Measurements from ENCODE around the gene EMP1.

EMP1 gene

GRCh38 chr12:13200841-13201240 lies 4.3 kb downstream of the EMP1 start:
- no peaks in the 10 kb centered on the region for H3K36me3 ChIP-seq (ENCODE audit: control insufficient read depth in 1 of 2, insufficient read depth in 2 of 2, low read length in 2 of 2)
- H3K27me3 ChIP-seq (ENCODE audit: insufficient read depth, low read length) = no peaks in the 10 kb centered on the region
- no peak overlapping the region for H2AK5ac ChIP-seq (ENCODE audit: low read length)
- no peak overlapping the region for H3K4ac ChIP-seq (ENCODE audit: low read depth, low read length)
- H3K18ac ChIP-seq (ENCODE audit: low read length) = no peak overlapping the region
- peaks cover 14% of the 10 kb centered on the region for H3K79me1 ChIP-seq (ENCODE audit: low read length)
- H3K27ac ChIP-seq (ENCODE audit: low read depth, low read length) = no peak overlapping the region
- H3K9ac ChIP-seq (ENCODE audit: low read length) = no peak overlapping the region
- H3K79me2 ChIP-seq (ENCODE audit: control insufficient read depth, insufficient read depth, low read length, poor library complexity) = no peaks in the 10 kb centered on the region
- no peak overlapping the region for H3K23ac ChIP-seq (ENCODE audit: low read length)
- H3K4me1 ChIP-seq (ENCODE audit: control insufficient read depth in 1 of 2, insufficient read depth in 2 of 2, low read length in 2 of 2) = peaks cover 22 to 28% of the 10 kb centered on the region in 2 experiments
- H2BK5ac ChIP-seq (ENCODE audit: low read depth, low read length, poor library complexity) = no peak overlapping the region
- H3K4me2 ChIP-seq (ENCODE audit: low read length) = no peak overlapping the region
- H3K9me3 ChIP-seq (ENCODE audit: insufficient read depth, low read depth, low read length) = no peaks in the 10 kb centered on the region
- H4K91ac ChIP-seq (ENCODE audit: low read depth, low read length) = no peak overlapping the region
- H3K4me3 ChIP-seq (ENCODE audit: low read depth, low read length) = no peak overlapping the region
- no peak for DNase-seq
- no peak overlapping the region for H3K14ac ChIP-seq (ENCODE audit: low read length)
- no CpG with 5 or more reads among the region's 8 CpGs for WGBS (ENCODE audit: extremely low coverage, insufficient coverage, insufficient read length)
- no peak overlapping the region for H4K12ac ChIP-seq (ENCODE audit: low read depth, low read length)
- no peak overlapping the region for H2BK12ac ChIP-seq (ENCODE audit: low read length)
- no peak overlapping the region for H4K8ac ChIP-seq (ENCODE audit: low read depth, low read length)
- H2AFZ ChIP-seq (ENCODE audit: insufficient read depth, low read length, poor library complexity) = no peak overlapping the region
- H2BK120ac ChIP-seq (ENCODE audit: insufficient read depth, low read length, poor library complexity) = no peak overlapping the region

GRCh38 chr12:13203034-13203922 lies 6.8 kb downstream of the EMP1 start:
- peak overlapping the region; percentile 53 for H2AFZ ChIP-seq (ENCODE audit: insufficient read depth, low read length, poor library complexity)
- H2BK120ac ChIP-seq (ENCODE audit: insufficient read depth, low read length, poor library complexity) = peak overlapping the region; percentile 23

GRCh38 chr12:13204428-13204827 lies 7.9 kb downstream of the EMP1 start:
- Histone ChIP-seq H3K27me3 (ENCODE audit: insufficient read depth, low read length) (no peaks in the 10 kb centered on the region), H3K79me2 (ENCODE audit: control insufficient read depth, insufficient read depth, low read length, poor library complexity) (peaks cover 1% of the 10 kb centered on the region), H2AK5ac (ENCODE audit: low read length) (no peak overlapping the region), H3K36me3 (ENCODE audit: control insufficient read depth in 1 of 2, insufficient read depth in 2 of 2, low read length in 2 of 2) (no peaks in the 10 kb centered on the region), H2BK5ac (ENCODE audit: low read depth, low read length, poor library complexity) (no peak overlapping the region), H4K91ac (ENCODE audit: low read depth, low read length) (peak overlapping the region; percentile 11), H3K9ac (ENCODE audit: low read length) (no peak overlapping the region), H3K9me3 (ENCODE audit: insufficient read depth, low read depth, low read length) (no peaks in the 10 kb centered on the region), H3K79me1 (ENCODE audit: low read length) (peaks cover 19% of the 10 kb centered on the region), H4K8ac (ENCODE audit: low read depth, low read length) (peak overlapping the region; percentile 2), H4K12ac (ENCODE audit: low read depth, low read length) (no peak overlapping the region), H3K27ac (ENCODE audit: low read depth, low read length) (peak overlapping the region; percentile 27), H3K4ac (ENCODE audit: low read depth, low read length) (no peak overlapping the region), H3K4me3 (ENCODE audit: low read depth, low read length) (no peak overlapping the region), H3K4me2 (ENCODE audit: low read length) (no peak overlapping the region), H3K14ac (ENCODE audit: low read length) (no peak overlapping the region), H2AFZ (ENCODE audit: insufficient read depth, low read length, poor library complexity) (no peak overlapping the region), H3K18ac (ENCODE audit: low read length) (no peak overlapping the region), H2BK12ac (ENCODE audit: low read length) (peak overlapping the region; percentile 58), H3K4me1 (ENCODE audit: control insufficient read depth in 1 of 2, insufficient read depth in 2 of 2, low read length in 2 of 2) (peaks cover 23 to 32% of the 10 kb centered on the region in 2 experiments), H3K23ac (ENCODE audit: low read length) (no peak overlapping the region), H2BK120ac (ENCODE audit: insufficient read depth, low read length, poor library complexity) (peak overlapping the region; percentile 15)
- no peak for DNase-seq
- WGBS (ENCODE audit: extremely low coverage, insufficient coverage, insufficient read length) = no CpG with 5 or more reads among the region's 12 CpGs

More at GRCh38 chr12:13203034-13203922, 6.8 kb downstream of the EMP1 start:
- no peaks in the 10 kb centered on the region for H3K9me3 ChIP-seq (ENCODE audit: insufficient read depth, low read depth, low read length)
- no peak for DNase-seq
- H2BK12ac ChIP-seq (ENCODE audit: low read length) = peak overlapping the region; percentile 67
- H3K36me3 ChIP-seq (ENCODE audit: control insufficient read depth in 1 of 2, insufficient read depth in 2 of 2, low read length in 2 of 2) = no peaks in the 10 kb centered on the region
- H4K91ac ChIP-seq (ENCODE audit: low read depth, low read length) = peak overlapping the region; percentile 21
- no peaks in the 10 kb centered on the region for H3K27me3 ChIP-seq (ENCODE audit: insufficient read depth, low read length)
- peaks cover 22% of the 10 kb centered on the region for H3K79me1 ChIP-seq (ENCODE audit: low read length)
- H3K27ac ChIP-seq (ENCODE audit: low read depth, low read length) = no peak overlapping the region
- no peak overlapping the region for H3K9ac ChIP-seq (ENCODE audit: low read length)
- H4K12ac ChIP-seq (ENCODE audit: low read depth, low read length) = no peak overlapping the region
- H2AK5ac ChIP-seq (ENCODE audit: low read length) = no peak overlapping the region
- H3K79me2 ChIP-seq (ENCODE audit: control insufficient read depth, insufficient read depth, low read length, poor library complexity) = peaks cover 1% of the 10 kb centered on the region
- H3K4me3 ChIP-seq (ENCODE audit: low read depth, low read length) = no peak overlapping the region
- H2BK5ac ChIP-seq (ENCODE audit: low read depth, low read length, poor library complexity) = peak overlapping the region; percentile 22
- H3K14ac ChIP-seq (ENCODE audit: low read length) = peak overlapping the region; percentile 21
- no peak overlapping the region for H3K23ac ChIP-seq (ENCODE audit: low read length)
- no peak overlapping the region for H3K4me2 ChIP-seq (ENCODE audit: low read length)
- H3K4me1 ChIP-seq (ENCODE audit: control insufficient read depth in 1 of 2, insufficient read depth in 2 of 2, low read length in 2 of 2) = peaks cover 21 to 32% of the 10 kb centered on the region in 2 experiments
- WGBS (ENCODE audit: extremely low coverage, insufficient coverage, insufficient read length) = no CpG with 5 or more reads among the region's 16 CpGs
- H4K8ac ChIP-seq (ENCODE audit: low read depth, low read length) = peak overlapping the region; percentile 44
- H3K4ac ChIP-seq (ENCODE audit: low read depth, low read length) = no peak overlapping the region
- H3K18ac ChIP-seq (ENCODE audit: low read length) = peak overlapping the region; percentile 25

- peak overlapping the region; percentile 91 for H2BK120ac ChIP-seq (ENCODE audit: insufficient read depth, low read length, poor library complexity)
- H4K91ac ChIP-seq (ENCODE audit: low read depth, low read length) = peak overlapping the region; percentile 71
- peak overlapping the region; percentile 82 for H3K27ac ChIP-seq (ENCODE audit: low read depth, low read length)
- no peak overlapping the region for H3K4me3 ChIP-seq (ENCODE audit: low read depth, low read length)
- peak overlapping the region; percentile 98 for H2BK12ac ChIP-seq (ENCODE audit: low read length)
- H3K4me2 ChIP-seq (ENCODE audit: low read length) = no peak overlapping the region
- H2AFZ ChIP-seq (ENCODE audit: insufficient read depth, low read length, poor library complexity) = no peak overlapping the region
- no peaks in the 10 kb centered on the region for H3K36me3 ChIP-seq (ENCODE audit: control insufficient read depth in 1 of 2, insufficient read depth in 2 of 2, low read length in 2 of 2)
- peak overlapping the region; percentile 64 for H4K12ac ChIP-seq (ENCODE audit: low read depth, low read length)
- H3K79me2 ChIP-seq (ENCODE audit: control insufficient read depth, insufficient read depth, low read length, poor library complexity) = peaks cover 1% of the 10 kb centered on the region
- peak overlapping the region; percentile 67 for H2AK5ac ChIP-seq (ENCODE audit: low read length)
- no CpG with 5 or more reads among the region's 3 CpGs for WGBS (ENCODE audit: extremely low coverage, insufficient coverage, insufficient read length)
- peaks cover 19% of the 10 kb centered on the region for H3K79me1 ChIP-seq (ENCODE audit: low read length)
- peak overlapping the region; percentile 64 for H4K8ac ChIP-seq (ENCODE audit: low read depth, low read length)
- peak in 1 of 2 donors; percentile 20 for DNase-seq
- peak overlapping the region; percentile 76 for H3K18ac ChIP-seq (ENCODE audit: low read length)
- H3K23ac ChIP-seq (ENCODE audit: low read length) = no peak overlapping the region
- peaks cover 23 to 32% of the 10 kb centered on the region in 2 experiments for H3K4me1 ChIP-seq (ENCODE audit: control insufficient read depth in 1 of 2, insufficient read depth in 2 of 2, low read length in 2 of 2)
- H3K27me3 ChIP-seq (ENCODE audit: insufficient read depth, low read length) = no peaks in the 10 kb centered on the region
- peak overlapping the region; percentile 64 for H3K4ac ChIP-seq (ENCODE audit: low read depth, low read length)
- peak overlapping the region; percentile 84 for H2BK5ac ChIP-seq (ENCODE audit: low read depth, low read length, poor library complexity)
- H3K9me3 ChIP-seq (ENCODE audit: insufficient read depth, low read depth, low read length) = no peaks in the 10 kb centered on the region
- no peak overlapping the region for H3K9ac ChIP-seq (ENCODE audit: low read length)
- peak overlapping the region; percentile 92 for H3K14ac ChIP-seq (ENCODE audit: low read length)
Measured at GRCh38 chr12:13205809-13206559, 9.5 kb downstream of the EMP1 start.
